Mesothelial cell of epicardium (in vitro differentiated cells): ENCODE results near the gene FAM174A. TPM values are rescaled to one million over a fixed set of nuclear protein-coding genes. Genes with fewer than 3 reads are reported as not detected.
"Not testable (repeated sequence)": the region's sequence is repeated elsewhere in the genome, so short reads cannot be mapped to it uniquely, and the experiment has no call there.

ENCODE experiments used
- DNase-seq, 2 experiments: peaks; one replicate each; pipeline ENCODE4 v3.0.0; 2021; ENCODE audit warnings: low spot score in 2 of 2; ENCODE audit not compliant: unreplicated experiment in 2 of 2
- H3K27ac Mint-ChIP-seq: 2 replicates; pipeline ENCODE4 v1.8.0; 2021; ENCODE audit warnings: mixed read lengths
- H3K27me3 Mint-ChIP-seq: 2 replicates; pipeline ENCODE4 v1.8.0; 2021; ENCODE audit warnings: low read depth, mixed read lengths
- H3K36me3 Mint-ChIP-seq: 2 replicates; pipeline ENCODE4 v1.8.0; 2021; ENCODE audit warnings: mixed read lengths
- H3K4me1 Mint-ChIP-seq: 2 replicates; pipeline ENCODE4 v1.8.0; 2021; ENCODE audit warnings: mixed read lengths
- H3K4me3 Mint-ChIP-seq: 2 replicates; pipeline ENCODE4 v1.8.0; 2021; ENCODE audit warnings: mild to moderate bottlenecking, moderate library complexity, mixed read lengths
- H3K9me3 Mint-ChIP-seq: 2 replicates; pipeline ENCODE4 v1.8.0; 2021; ENCODE audit warnings: mixed read lengths
- total RNA-seq: library from RNA; stranded (reverse); gene quantifications from 3 replicates; pipeline ENCODE4 v1.2.1, GENCODE V29; 2021
- TF ChIP-seq, protein P1 (sequence below): fragments of 200-600 bp; sonication (generic); IDR thresholded peaks from one replicate; pipeline ENCODE4 v1.5.0; 2021; ENCODE audit warnings: antibody characterized with exemption; ENCODE audit not compliant: unreplicated experiment

FAM174A gene
- total RNA-seq, 1 donor from 2014 or later, result 12.5 TPM

DNA sequence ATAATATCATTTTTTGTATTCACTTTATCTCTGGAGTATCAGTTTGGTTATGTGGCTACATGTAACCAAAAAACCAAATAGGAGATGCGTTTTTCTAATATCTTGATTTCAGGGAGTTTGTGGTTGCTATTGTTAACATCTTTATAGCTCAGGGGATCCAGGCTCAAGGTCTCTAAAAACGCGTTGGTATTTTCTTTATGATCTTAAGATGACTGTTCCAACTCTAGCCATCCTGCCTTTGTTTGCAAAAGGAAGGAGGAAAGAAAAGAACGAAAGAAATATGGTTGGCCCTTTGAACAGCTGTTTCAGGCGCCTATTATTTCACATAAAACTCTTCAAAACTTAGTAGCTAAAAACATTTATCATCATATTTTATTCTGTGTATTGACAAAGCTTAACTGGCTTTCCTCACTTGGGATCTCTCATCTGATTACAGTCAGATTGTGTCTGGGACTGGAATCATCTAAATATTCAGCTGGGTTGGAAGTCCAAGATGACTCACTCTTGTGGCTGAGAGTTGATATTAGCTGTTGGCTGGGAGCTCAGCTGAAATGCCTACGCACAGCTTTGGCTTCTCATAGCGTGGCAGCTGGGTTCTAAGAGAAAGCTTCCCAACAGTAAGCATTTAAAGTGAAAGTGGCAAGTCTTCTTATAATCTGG, 60.1 kb downstream of the FAM174A start:
- Mint-ChIP-seq H3K27ac (no peak overlapping the region), H3K36me3 (no peaks in the 10 kb centered on the region), H3K4me1 (no peaks in the 10 kb centered on the region), H3K27me3 (peaks cover 6% of the 10 kb centered on the region), H3K4me3 (no peak overlapping the region), H3K9me3 (no peaks in the 10 kb centered on the region)
- TF ChIP-seq, protein P1, sequence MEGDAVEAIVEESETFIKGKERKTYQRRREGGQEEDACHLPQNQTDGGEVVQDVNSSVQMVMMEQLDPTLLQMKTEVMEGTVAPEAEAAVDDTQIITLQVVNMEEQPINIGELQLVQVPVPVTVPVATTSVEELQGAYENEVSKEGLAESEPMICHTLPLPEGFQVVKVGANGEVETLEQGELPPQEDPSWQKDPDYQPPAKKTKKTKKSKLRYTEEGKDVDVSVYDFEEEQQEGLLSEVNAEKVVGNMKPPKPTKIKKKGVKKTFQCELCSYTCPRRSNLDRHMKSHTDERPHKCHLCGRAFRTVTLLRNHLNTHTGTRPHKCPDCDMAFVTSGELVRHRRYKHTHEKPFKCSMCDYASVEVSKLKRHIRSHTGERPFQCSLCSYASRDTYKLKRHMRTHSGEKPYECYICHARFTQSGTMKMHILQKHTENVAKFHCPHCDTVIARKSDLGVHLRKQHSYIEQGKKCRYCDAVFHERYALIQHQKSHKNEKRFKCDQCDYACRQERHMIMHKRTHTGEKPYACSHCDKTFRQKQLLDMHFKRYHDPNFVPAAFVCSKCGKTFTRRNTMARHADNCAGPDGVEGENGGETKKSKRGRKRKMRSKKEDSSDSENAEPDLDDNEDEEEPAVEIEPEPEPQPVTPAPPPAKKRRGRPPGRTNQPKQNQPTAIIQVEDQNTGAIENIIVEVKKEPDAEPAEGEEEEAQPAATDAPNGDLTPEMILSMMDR, result no peak
- DNase-seq, result no peak

DNA sequence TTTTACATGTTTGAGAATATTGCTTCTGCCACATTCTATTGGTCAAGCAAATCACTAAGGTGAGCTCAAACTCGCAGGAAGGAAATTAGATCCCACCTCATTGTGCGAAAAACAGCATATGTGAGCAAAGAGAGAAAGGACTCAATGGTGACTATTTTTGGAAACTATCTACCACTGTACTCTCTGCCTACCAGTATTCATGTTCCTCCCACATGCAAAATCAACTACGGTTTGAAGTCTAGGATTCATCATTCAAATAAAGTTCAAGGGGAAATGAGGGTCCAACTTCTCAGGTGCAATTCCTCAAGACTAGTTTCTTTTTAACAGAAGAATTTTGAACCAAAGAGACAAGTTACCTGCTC, 60.6 kb downstream of the FAM174A start:
- Mint-ChIP-seq H3K27me3 (peaks cover 7% of the 10 kb centered on the region), H3K36me3 (no peaks in the 10 kb centered on the region), H3K4me3 (no peak overlapping the region), H3K4me1 (no peaks in the 10 kb centered on the region), H3K27ac (no peak overlapping the region), H3K9me3 (no peaks in the 10 kb centered on the region)
- TF ChIP-seq, protein P1, result no peak
- DNase-seq, result no peak

DNA sequence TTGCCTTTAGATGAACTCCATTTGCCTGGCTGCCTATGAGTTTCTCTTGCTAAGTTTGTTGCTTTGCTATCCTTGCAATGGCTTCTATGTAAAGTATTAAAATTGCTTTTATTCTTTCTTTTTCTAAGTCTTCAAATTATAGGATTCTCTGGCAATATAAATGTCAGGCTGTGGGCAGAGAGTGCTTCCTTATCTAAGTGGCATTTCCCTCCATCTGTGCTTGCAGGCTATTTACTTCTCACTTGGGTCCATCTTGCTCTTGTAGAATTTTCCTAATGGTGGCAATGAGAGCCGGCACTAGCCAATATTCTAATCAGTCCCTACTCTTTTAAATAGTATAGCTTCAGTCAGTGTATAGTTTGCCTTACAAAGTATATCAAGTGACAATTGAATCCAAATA, 63.3 kb downstream of the FAM174A start:
- no peak for DNase-seq
- H3K4me1 Mint-ChIP-seq, result no peaks in the 10 kb centered on the region
- TF ChIP-seq, protein P1, result no peak
- H3K36me3 Mint-ChIP-seq, result no peaks in the 10 kb centered on the region
- H3K9me3 Mint-ChIP-seq, result no peaks in the 10 kb centered on the region
- H3K27ac Mint-ChIP-seq, result no peak overlapping the region
- no peak overlapping the region for H3K4me3 Mint-ChIP-seq
- H3K27me3 Mint-ChIP-seq, result peaks cover 7% of the 10 kb centered on the region

DNA sequence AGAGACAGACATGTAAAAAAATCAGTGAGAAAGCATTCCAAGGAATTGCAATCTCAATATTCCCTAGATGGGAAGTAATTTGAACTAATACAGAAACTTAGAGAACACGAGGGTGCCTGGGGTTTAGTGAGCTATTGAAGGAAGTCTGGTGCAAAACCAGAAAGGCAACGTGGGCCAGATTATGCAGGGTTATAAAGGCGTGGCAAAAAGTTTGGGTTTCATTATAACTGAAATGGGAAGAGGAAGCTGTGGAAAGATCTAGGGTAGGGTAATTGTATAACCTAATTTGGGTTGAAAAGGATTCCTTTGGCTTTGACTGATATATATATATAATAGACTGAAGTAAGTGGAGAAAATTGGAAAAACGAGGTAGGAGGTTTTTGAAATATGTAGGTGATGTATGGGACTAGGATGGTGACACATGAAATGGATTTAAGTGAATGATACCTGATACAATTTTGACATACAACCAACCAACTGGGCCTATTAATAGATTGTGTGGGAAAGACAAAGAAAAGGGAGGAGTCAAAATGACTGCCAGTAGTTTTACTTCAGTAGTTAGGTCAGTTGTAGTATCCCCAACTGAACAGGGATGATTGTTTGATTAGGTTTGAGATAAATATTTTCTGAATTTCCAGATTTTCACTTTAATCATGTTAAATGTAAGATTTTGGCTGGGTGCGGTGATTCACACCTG, 65.3 kb downstream of the FAM174A start:
- Mint-ChIP-seq H3K4me1 (no peaks in the 10 kb centered on the region), H3K36me3 (no peaks in the 10 kb centered on the region), H3K4me3 (no peak overlapping the region), H3K27me3 (peaks cover 7% of the 10 kb centered on the region), H3K27ac (no peak overlapping the region), H3K9me3 (no peaks in the 10 kb centered on the region)
- TF ChIP-seq, protein P1, result no peak
- DNase-seq, result no peak

DNA sequence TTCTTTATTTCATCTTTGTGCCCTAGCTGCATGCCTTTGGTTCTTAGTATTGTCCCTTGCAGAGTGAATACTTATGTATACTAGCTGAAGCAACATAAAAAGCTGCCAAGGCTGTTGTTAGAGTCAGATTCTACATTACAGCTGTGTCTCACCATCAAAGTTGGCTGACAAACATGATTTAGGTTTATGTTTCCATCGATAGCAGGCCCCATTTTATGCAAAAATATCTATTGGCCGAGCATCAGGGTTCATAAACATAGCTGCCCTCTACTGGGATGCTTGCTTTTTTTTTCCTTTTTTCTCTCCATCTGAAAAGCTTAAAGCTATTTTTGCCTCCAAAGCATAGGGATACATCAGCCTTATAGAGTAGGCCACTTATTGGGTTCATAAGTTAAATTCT, 68.0 kb downstream of the FAM174A start:
- peaks cover 4% of the 10 kb centered on the region for H3K27me3 Mint-ChIP-seq
- H3K36me3 Mint-ChIP-seq, result no peaks in the 10 kb centered on the region
- H3K27ac Mint-ChIP-seq, result no peak overlapping the region
- no peak overlapping the region for H3K4me3 Mint-ChIP-seq
- H3K9me3 Mint-ChIP-seq, result peaks cover 4% of the 10 kb centered on the region
- peaks cover 6% of the 10 kb centered on the region for H3K4me1 Mint-ChIP-seq
- TF ChIP-seq, protein P1, result no peak
- no peak for DNase-seq

DNA sequence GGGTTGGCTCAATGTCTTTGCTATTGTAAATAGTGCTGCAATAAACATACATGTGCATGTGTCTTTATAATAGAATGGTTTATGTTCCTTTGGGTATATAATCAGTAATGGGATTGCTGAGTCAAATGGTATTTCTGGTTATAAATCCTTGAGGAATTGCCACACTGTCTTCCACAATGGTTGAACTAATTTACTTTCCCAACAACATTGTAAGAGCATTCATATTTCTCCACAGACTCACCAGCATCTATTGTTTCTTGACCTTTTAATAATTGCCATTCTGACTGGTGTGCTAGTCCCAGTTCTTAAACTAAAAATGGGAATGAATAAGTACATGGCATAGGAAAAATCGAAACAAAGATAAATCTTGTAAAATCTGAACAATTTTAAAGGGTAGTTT, 68.8 kb downstream of the FAM174A start:
- not testable (repeated sequence) for DNase-seq, H3K36me3 Mint-ChIP-seq, H3K27ac Mint-ChIP-seq, H3K27me3 Mint-ChIP-seq, H3K4me1 Mint-ChIP-seq, H3K9me3 Mint-ChIP-seq, H3K4me3 Mint-ChIP-seq
